GM12878 (cell line): ENCODE results near the gene FOXP1. TPM values are rescaled to one million over a fixed set of nuclear protein-coding genes. Genes with fewer than 3 reads are reported as not detected.

Experiments used
- ATAC-seq: fragments of 200-7000 bp; cut with Tn5 transposase; 3 replicates; pipeline ENCODE4 v1.9.1; 2020; ENCODE audit warnings: mild to moderate bottlenecking, moderate library complexity
- BruUV-seq: library from RNA; stranded (reverse); fragments of 400-500 nt; replicated peaks from 2 replicates; lab custom pipeline; 2021; lab: Mats Ljungman, UMichigan
- CTCF ChIA-PET: fragments of 300-600 bp; sonication (Branson Sonifier 250); formaldehyde crosslinking; extraction: SDS; loops from one replicate; lab custom pipeline; 2021; ENCODE audit warnings: inconsistent platforms; lab: Yijun Ruan, JAX
- POLR2A ChIA-PET: fragments of 350-600 bp; formaldehyde crosslinking; extraction: SDS; loops from one replicate; lab custom pipeline; 2021; ENCODE audit warnings: inconsistent platforms; lab: Charles Lee
- RAD21 ChIA-PET: fragments of 300-600 bp; sonication (Branson Sonifier 250); formaldehyde crosslinking; loops from one replicate; lab custom pipeline; 2023; ENCODE audit warnings: antibody characterized with exemption; ENCODE audit not compliant: unreplicated experiment; lab: Charles Lee
- SMC1A ChIA-PET: fragments of 300-600 bp; sonication (Branson Sonifier 250); formaldehyde crosslinking; loops from one replicate; lab custom pipeline; 2023; ENCODE audit not compliant: unreplicated experiment, uncharacterized antibody; lab: Charles Lee
- DNase-seq: peaks from one replicate; pipeline ENCODE4 v3.0.0-alpha.2; 2011; ENCODE audit warnings: low read depth, low spot score
- FAIRE-seq: peaks from 3 replicates; lab custom pipeline; 2011; peaks lifted over from hg19 to GRCh38; lab: Jason Lieb, UNC
- H2AFZ ChIP-seq: 2 replicates; pipeline ENCODE4 v1.6.0; 2011; ENCODE audit warnings: low read depth, low read length, control low read depth; ENCODE audit not compliant: control insufficient read depth
- H3K27ac ChIP-seq: 2 replicates; pipeline ENCODE4 v1.5.1; 2011; ENCODE audit warnings: control low read depth; ENCODE audit not compliant: control insufficient read depth, insufficient read depth
- H3K27me3 ChIP-seq, 2 experiments: replicated peaks in 1 of 2; 2 replicates each; pipeline versions ENCODE4 v1.6.0 to v1.6.1; 2011; ENCODE audit warnings: low read length in 1 of 2; ENCODE audit not compliant: control insufficient read depth in 2 of 2, insufficient read depth in 2 of 2
- H3K36me3 ChIP-seq, 2 experiments: 2 replicates each; pipeline ENCODE4 v1.5.1; 2011; ENCODE audit warnings: low read length in 1 of 2; ENCODE audit not compliant: control insufficient read depth in 2 of 2, insufficient read depth in 2 of 2
- H3K4me1 ChIP-seq: 2 replicates; pipeline ENCODE4 v1.6.1; 2011; ENCODE audit warnings: mild to moderate bottlenecking, low read length, moderate library complexity, mixed read lengths; ENCODE audit not compliant: control insufficient read depth, insufficient read depth
- H3K4me2 ChIP-seq: 2 replicates; pipeline ENCODE4 v1.6.0; 2011; ENCODE audit warnings: control low read depth; ENCODE audit not compliant: control insufficient read depth, insufficient read depth
- H3K4me3 ChIP-seq: fragments of 200-600 bp; sonication (generic); 2 replicates; pipeline ENCODE4 v1.5.1; 2016
- H3K79me2 ChIP-seq: 2 replicates; pipeline ENCODE4 v1.6.0; 2011; ENCODE audit warnings: low read length; ENCODE audit not compliant: control insufficient read depth, insufficient read depth
- H3K9ac ChIP-seq: 2 replicates; pipeline ENCODE4 v1.8.0; 2011; ENCODE audit warnings: low read length, control low read depth, mixed read lengths; ENCODE audit not compliant: control insufficient read depth, insufficient read depth
- H3K9me3 ChIP-seq: replicated peaks from 3 replicates; pipeline ENCODE4 v1.5.1; 2011; ENCODE audit warnings: mild to moderate bottlenecking, low read length; ENCODE audit not compliant: control insufficient read depth, insufficient read depth
- H4K20me1 ChIP-seq: 2 replicates; pipeline ENCODE4 v1.6.0; 2011; ENCODE audit not compliant: control insufficient read depth, insufficient read depth
- BACH1 ChIP-seq: fragments of 450-650 bp; IDR thresholded peaks from 2 replicates; pipeline ENCODE4 v1.6.1; 2017; ENCODE audit warnings: mild to moderate bottlenecking, borderline replicate concordance
- BCLAF1 ChIP-seq: fragments of 450-650 bp; IDR thresholded peaks from 2 replicates; pipeline ENCODE4 v1.6.1; 2017; ENCODE audit warnings: antibody characterized with exemption, mild to moderate bottlenecking, moderate library complexity
- EED ChIP-seq: sonication (generic); IDR thresholded peaks from 2 replicates; pipeline ENCODE4 v1.6.1; 2016; ENCODE audit warnings: antibody characterized with exemption, low read depth
- EGR1 ChIP-seq, 2 experiments: IDR thresholded peaks; 1 replicate in 1 of 2; 2 replicates in 1 of 2; pipeline ENCODE4 v1.6.1; 2011 to 2012; ENCODE audit warnings: low read depth in 2 of 2, low read length in 2 of 2, borderline replicate concordance in 1 of 2, mild to moderate bottlenecking in 1 of 2, moderate library complexity in 1 of 2
- HDAC2 ChIP-seq: fragments of 200-600 bp; sonication (generic); IDR thresholded peaks from 2 replicates; pipeline ENCODE4 v1.6.1; 2017
- NFYA ChIP-seq: IDR thresholded peaks from 2 replicates; pipeline ENCODE4 v1.6.1; 2011; ENCODE audit warnings: low read depth, mild to moderate bottlenecking, low read length, improper control_type of control experiment, borderline replicate concordance
- PAX5 ChIP-seq: IDR thresholded peaks from 2 replicates; pipeline ENCODE4 v1.6.1; 2011; ENCODE audit warnings: low read depth, low read length, borderline replicate concordance
- SREBF2 ChIP-seq: IDR thresholded peaks from 2 replicates; pipeline ENCODE4 v1.6.1; 2012; ENCODE audit warnings: mild to moderate bottlenecking, low read length
- TAF1 ChIP-seq: IDR thresholded peaks from 2 replicates; pipeline ENCODE4 v1.6.1; 2011; ENCODE audit warnings: mild to moderate bottlenecking, low read depth, low read length, borderline replicate concordance
- TARDBP ChIP-seq: IDR thresholded peaks from 2 replicates; pipeline ENCODE4 v1.6.1; 2016; ENCODE audit warnings: borderline replicate concordance
- ZBED1 ChIP-seq: IDR thresholded peaks from 2 replicates; pipeline ENCODE4 v1.6.1; 2016; ENCODE audit warnings: borderline replicate concordance
- ZNF384 ChIP-seq: IDR thresholded peaks from 2 replicates; pipeline ENCODE4 v1.6.1; 2012; ENCODE audit warnings: low read depth, mild to moderate bottlenecking, low read length, improper control_type of control experiment, borderline replicate concordance
- WGBS: methylation state at CpG from one replicate; pipeline ENCODE4 v1.1.6; 2016; ENCODE audit warnings: low lambda C conversion rate; ENCODE audit not compliant: insufficient replicate concordance, insufficient coverage; ENCODE audit errors: missing lambda C conversion rate; 5-methylcytosine and 5-hydroxymethylcytosine counted together
- in situ Hi-C: fragments of 300-500 bp; cut with MboI; formaldehyde crosslinking; loops from 9 replicates; pipeline ENCODE4 v1.14.3; 2018; ENCODE audit warnings: mixed read lengths
- intact Hi-C: fragments of 100-400 bp; cut with micrococcal nuclease; formaldehyde crosslinking; loops from one replicate; pipeline ENCODE4 v1.14.2; 2022; ENCODE audit not compliant: unreplicated experiment
- polyA plus RNA-seq, 11 experiments: library from polyadenylated mRNA; depleted of rRNA in 4 of 11; unstranded in 6 of 11; stranded (reverse) in 5 of 11; fragments of >200 nt; fragmentation: Nextera tagmentation in 4 of 11; fragmentation: Illumina TruSeq in 1 of 11; extraction: Ambion mirVana in 4 of 11; extraction: Trizol in 1 of 11; gene quantifications; 1 replicate in 1 of 11; 2 replicates in 10 of 11; pipeline versions ENCODE4 v1.2.1 to v1.2.3, GENCODE V29; 2011 to 2016; ENCODE audit warnings: inconsistent platforms in 2 of 11, missing spikeins in 2 of 11, low read depth in 1 of 11
- total RNA-seq, 4 experiments: library from RNA; depleted of rRNA in 3 of 4; stranded (reverse); fragments of >200 nt in 3 of 4; fragmentation: Illumina TruSeq in 1 of 4; extraction: Trizol in 1 of 4; gene quantifications; 2 replicates each; pipeline versions ENCODE4 v1.2.1 to v1.2.3, GENCODE V29; 2013 to 2021
- TF ChIP-seq, protein P1 (sequence below): fragments of 450-650 bp; IDR thresholded peaks from 2 replicates; pipeline ENCODE4 v1.6.1; 2017; ENCODE audit warnings: mild to moderate bottlenecking, low read depth, inconsistent platforms; ENCODE audit not compliant: poor library complexity, severe bottlenecking
- TF ChIP-seq, protein P2 (sequence below): fragments of 450-650 bp; conservative IDR thresholded peaks from 2 replicates; pipeline ENCODE4 v1.6.1; 2017; ENCODE audit warnings: mild to moderate bottlenecking, moderate library complexity

FOXP1 gene
- total and polyA plus RNA-seq, 10 of the 15 experiments (the other 5 are each of a cell fraction or from before 2014, with no cell fraction given): 0.05 to 1.6 (median 0.20) TPM; not detected in 1

GRCh38 chr3:70977712-70978111, 605.8 kb downstream of the FOXP1 start:
- ChIA-PET CTCF (no interaction called here), POLR2A (no interaction called here)
- WGBS: 76% methylated on average over 12 of the region's 13 CpGs

More at GRCh38 chr3:70977712-70978111, 605.8 kb downstream of the FOXP1 start:
- DNase-seq: no peak
- ChIA-PET SMC1A (no interaction called here), RAD21 (no interaction called here)
- Histone ChIP-seq H3K27ac (no peak overlapping the region), H3K36me3 (no peaks in the 10 kb centered on the region), H3K79me2 (no peaks in the 10 kb centered on the region), H2AFZ (no peak overlapping the region), H3K4me3 (no peak overlapping the region), H3K27me3 (no peaks in the 10 kb centered on the region), H4K20me1 (no peaks in the 10 kb centered on the region), H3K4me1 (0 out of 2 replicates have a peak, but pooled peaks cover under 1% of the 10 kb centered on the region), H3K9ac (no peak overlapping the region), H3K4me2 (no peak overlapping the region), H3K9me3 (no peaks in the 10 kb centered on the region)
- intact Hi-C loops (no loop called here), in situ Hi-C loops (no loop called here)
- FAIRE-seq: no peak
- ATAC-seq: no peak
- BruUV-seq: no TSS peak
- TF ChIP-seq PAX5 (no peak), NFYA (no peak), EED (no peak), BCLAF1 (no peak), EGR1 (IDR thresholded peaks at IDR 0.05; ENCODE audit: borderline replicate concordance in 1 of 2, low read depth in 2 of 2, low read length in 2 of 2) (no peak), SREBF2 (no peak), HDAC2 (no peak), BACH1 (no peak), ZNF384 (no peak), ZBED1 (no peak), TARDBP (no peak), TAF1 (no peak)
- TF ChIP-seq, protein P1, sequence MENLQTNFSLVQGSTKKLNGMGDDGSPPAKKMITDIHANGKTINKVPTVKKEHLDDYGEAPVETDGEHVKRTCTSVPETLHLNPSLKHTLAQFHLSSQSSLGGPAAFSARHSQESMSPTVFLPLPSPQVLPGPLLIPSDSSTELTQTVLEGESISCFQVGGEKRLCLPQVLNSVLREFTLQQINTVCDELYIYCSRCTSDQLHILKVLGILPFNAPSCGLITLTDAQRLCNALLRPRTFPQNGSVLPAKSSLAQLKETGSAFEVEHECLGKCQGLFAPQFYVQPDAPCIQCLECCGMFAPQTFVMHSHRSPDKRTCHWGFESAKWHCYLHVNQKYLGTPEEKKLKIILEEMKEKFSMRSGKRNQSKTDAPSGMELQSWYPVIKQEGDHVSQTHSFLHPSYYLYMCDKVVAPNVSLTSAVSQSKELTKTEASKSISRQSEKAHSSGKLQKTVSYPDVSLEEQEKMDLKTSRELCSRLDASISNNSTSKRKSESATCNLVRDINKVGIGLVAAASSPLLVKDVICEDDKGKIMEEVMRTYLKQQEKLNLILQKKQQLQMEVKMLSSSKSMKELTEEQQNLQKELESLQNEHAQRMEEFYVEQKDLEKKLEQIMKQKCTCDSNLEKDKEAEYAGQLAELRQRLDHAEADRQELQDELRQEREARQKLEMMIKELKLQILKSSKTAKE: no peak
- TF ChIP-seq, protein P2, sequence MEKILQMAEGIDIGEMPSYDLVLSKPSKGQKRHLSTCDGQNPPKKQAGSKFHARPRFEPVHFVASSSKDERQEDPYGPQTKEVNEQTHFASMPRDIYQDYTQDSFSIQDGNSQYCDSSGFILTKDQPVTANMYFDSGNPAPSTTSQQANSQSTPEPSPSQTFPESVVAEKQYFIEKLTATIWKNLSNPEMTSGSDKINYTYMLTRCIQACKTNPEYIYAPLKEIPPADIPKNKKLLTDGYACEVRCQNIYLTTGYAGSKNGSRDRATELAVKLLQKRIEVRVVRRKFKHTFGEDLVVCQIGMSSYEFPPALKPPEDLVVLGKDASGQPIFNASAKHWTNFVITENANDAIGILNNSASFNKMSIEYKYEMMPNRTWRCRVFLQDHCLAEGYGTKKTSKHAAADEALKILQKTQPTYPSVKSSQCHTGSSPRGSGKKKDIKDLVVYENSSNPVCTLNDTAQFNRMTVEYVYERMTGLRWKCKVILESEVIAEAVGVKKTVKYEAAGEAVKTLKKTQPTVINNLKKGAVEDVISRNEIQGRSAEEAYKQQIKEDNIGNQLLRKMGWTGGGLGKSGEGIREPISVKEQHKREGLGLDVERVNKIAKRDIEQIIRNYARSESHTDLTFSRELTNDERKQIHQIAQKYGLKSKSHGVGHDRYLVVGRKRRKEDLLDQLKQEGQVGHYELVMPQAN: no peak
